Activated T-helper 1 cell treated with anti-CD3 and anti-CD28 coated beads, Interleukin-12 subunit alpha, Interleukin-12 subunit beta, Interleukin-2, Interleukin-4 antibody, amounts not matched to agents 30 ng/mL and 10 ng/mL and 1 ng/mL, durations not matched to agents 14 hours and 24 hours and 36 hours (primary cell): ENCODE results near the gene RALGPS1. TPM values are rescaled to one million over a fixed set of nuclear protein-coding genes. Genes with fewer than 3 reads are reported as not detected.

ENCODE experiments used
- DNase-seq: peaks from one replicate; pipeline ENCODE4 v3.0.0; 2021; ENCODE audit warnings: low spot score
- H3K27ac Mint-ChIP-seq: one replicate; pipeline ENCODE4 v1.8.0; 2021; ENCODE audit warnings: mild to moderate bottlenecking, mixed read lengths
- H3K27me3 Mint-ChIP-seq: one replicate; pipeline ENCODE4 v1.8.0; 2022; ENCODE audit warnings: mild to moderate bottlenecking, moderate library complexity, mixed read lengths; ENCODE audit not compliant: insufficient read depth
- H3K36me3 Mint-ChIP-seq: one replicate; pipeline ENCODE4 v1.8.0; 2021; ENCODE audit warnings: low read depth, mixed read lengths
- H3K4me1 Mint-ChIP-seq: one replicate; pipeline ENCODE4 v1.8.0; 2021; ENCODE audit warnings: low read depth, mixed read lengths
- H3K4me3 Mint-ChIP-seq: one replicate; pipeline ENCODE4 v1.8.0; 2021; ENCODE audit warnings: mild to moderate bottlenecking, moderate library complexity, mixed read lengths
- H3K9me3 Mint-ChIP-seq: one replicate; pipeline ENCODE4 v1.8.0; 2021; ENCODE audit warnings: mixed read lengths
- intact Hi-C: fragments of 100-400 bp; cut with micrococcal nuclease; formaldehyde crosslinking; loops from one replicate; pipeline ENCODE4 v1.15.1; 2024
- total RNA-seq: library from RNA; stranded (reverse); gene quantifications from 2 replicates; pipeline ENCODE4 v1.2.3, GENCODE V29; 2022

Gene RALGPS1
- total RNA-seq, 1 donor from 2014 or later: 1.4 TPM

DNA sequence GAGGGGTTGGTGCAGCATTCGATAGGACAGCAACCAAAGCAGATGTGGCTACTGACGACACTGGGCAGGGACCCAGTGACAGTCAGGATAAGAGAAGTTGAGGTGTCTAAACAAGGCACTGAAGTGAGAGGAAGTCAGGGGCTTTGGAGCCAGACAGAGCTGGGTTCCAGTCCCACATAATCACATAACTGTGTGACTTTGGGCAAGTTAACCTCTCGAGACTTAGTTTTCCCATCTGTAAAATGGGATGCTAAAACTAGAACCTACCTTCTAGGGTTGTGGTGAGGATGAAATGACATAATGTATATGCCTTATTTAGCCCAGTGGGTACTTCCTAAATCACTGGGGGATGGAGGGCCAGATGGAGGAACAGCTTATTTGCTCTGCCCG is 204.7 kb downstream of the RALGPS1 start:
- no peak overlapping the region for H3K27ac Mint-ChIP-seq
- H3K36me3 Mint-ChIP-seq: peaks cover 2% of the 10 kb centered on the region
- H3K9me3 Mint-ChIP-seq: no peaks in the 10 kb centered on the region
- peaks cover 39% of the 10 kb centered on the region for H3K27me3 Mint-ChIP-seq
- H3K4me1 Mint-ChIP-seq: peaks cover 18% of the 10 kb centered on the region
- no peak for DNase-seq
- intact Hi-C loops: no loop called here
- H3K4me3 Mint-ChIP-seq: no peak overlapping the region

DNA sequence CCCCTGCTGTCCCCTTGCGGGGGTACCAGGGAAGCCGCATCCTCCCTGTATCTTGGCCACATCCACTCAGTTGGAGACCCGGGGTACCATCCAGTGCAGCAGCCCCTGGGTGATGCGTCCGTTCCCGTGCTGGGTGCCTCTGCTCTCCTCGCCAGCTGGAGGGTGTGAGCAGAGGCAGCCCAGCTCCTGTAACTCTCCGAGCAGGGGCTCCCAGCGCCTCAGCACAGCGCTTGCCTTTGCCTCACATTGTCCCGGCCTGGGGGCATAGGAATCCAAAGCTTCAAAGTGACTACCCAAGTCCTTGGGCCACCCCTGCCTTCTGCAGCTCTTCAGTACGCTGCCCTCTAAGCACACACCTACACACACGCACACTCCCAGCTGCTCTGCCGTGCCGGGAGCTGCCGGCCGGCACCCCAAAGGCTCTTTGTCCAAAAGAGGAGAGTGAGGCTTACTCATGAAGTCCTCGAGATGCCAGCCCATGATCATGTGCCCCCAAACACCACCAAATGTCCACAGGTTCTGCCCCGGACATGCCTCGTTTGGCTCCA is 207.1 kb downstream of the RALGPS1 start:
- H3K4me1 Mint-ChIP-seq: peaks cover 7% of the 10 kb centered on the region
- no peak for DNase-seq
- H3K27ac Mint-ChIP-seq: no peak overlapping the region
- intact Hi-C loops: no loop called here
- H3K27me3 Mint-ChIP-seq: peaks cover 61% of the 10 kb centered on the region
- no peaks in the 10 kb centered on the region for H3K36me3 Mint-ChIP-seq
- no peak overlapping the region for H3K4me3 Mint-ChIP-seq
- no peaks in the 10 kb centered on the region for H3K9me3 Mint-ChIP-seq

DNA sequence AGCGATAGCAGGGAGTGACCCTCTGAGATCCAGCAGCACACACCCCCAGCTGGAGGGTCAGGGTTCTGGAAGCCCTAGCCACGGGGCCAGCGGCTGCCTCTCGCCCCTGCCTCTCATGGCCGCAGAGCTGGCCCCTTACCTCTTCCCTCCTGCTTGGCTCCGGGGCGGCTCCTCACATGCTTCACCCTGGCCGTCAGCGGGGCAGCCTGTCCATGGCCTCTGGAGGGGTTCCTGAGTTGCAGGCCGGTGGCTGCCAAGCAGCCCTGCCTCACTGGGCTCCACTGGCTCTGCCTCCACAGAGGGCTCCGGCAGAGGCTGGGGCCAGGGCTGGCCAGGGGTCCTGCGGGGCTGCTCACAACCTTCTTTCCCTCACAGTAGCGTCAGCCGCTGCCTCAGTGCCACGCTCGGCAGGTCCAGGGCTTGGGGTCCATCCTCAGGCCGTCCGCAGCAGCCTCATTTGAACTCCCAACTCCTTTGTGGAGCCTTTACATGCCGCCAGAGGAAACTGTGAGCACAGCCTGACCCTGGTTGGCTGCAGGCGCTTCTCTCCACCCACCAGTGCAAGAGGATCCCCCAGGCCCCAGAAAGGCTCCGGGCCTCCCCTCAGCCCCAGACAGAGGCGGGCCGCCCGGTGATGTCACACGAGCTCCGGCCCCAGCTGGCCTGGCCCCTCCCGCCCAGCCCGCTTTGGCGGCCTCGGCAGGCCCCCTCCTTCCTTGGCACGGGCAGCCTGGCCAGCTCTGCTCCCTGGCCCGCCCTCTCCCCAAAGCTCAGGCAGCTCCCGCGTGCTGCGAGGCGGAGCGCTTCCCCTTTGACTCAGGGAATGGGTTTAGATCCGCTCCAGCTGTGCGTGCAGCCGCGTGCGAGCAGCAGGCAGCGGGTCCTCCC is 207.8 kb downstream of the RALGPS1 start, which contains the start of gene ANGPTL2:
Gene ANGPTL2 (minus strand): TSS at position 460 of the 888 bp plus-strand sequence. CDS start 13,904 bp downstream, outside the sequence.
- no peak for DNase-seq

DNA sequence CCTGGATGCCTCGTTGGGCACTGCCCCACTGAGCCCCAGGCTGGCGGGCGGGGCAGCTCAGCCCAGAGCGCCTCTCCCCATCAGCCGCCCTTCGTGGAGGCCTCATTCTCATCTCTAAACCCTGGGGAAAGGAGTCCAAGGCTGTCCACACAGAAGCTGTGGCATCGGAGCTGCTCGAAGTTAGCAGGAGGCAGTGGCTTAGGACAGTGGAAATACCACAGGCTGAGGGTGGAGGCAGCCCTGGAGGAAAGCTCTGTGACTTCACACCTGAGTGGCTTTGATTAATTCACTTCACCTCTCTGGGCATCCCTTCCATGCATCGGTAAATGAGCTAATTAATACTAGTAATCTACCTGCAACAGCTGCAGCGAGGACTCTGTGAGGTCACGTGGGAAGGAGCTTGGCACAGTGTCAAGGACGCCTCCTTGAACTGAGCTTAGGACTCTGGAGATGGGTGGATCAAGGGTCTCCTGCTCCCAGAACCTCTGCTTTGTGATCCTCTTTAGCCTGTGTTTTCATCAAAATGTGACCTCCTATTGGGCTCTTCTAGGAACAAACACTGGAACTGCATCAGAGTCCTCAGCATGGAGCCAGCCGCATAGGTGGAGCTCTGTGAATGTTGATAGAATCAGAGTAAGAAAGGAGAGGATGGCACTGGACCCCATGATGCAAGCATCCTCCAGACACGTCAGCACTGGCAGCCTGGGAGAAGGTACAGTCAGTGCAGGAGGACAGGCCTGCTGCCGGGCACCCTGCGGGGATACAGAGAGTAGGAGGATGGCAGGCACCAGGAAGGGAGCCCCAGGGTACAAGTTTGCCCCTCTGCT is 208.7 kb downstream of the RALGPS1 start:
- H3K4me1 Mint-ChIP-seq: no peaks in the 10 kb centered on the region
- intact Hi-C loops: no loop called here
- H3K4me3 Mint-ChIP-seq: no peak overlapping the region

More for the DNA sequence above, 207.8 kb downstream of the RALGPS1 start, which contains the start of gene ANGPTL2:
- Mint-ChIP-seq H3K27me3 (peaks cover 60% of the 10 kb centered on the region), H3K36me3 (no peaks in the 10 kb centered on the region), H3K4me3 (no peak within 1 kb of the TSS), H3K9me3 (no peaks in the 10 kb centered on the region), H3K4me1 (peaks cover under 1% of the 10 kb centered on the region), H3K27ac (no peak within 1 kb of the TSS)
- intact Hi-C loops: no loop called here

DNA sequence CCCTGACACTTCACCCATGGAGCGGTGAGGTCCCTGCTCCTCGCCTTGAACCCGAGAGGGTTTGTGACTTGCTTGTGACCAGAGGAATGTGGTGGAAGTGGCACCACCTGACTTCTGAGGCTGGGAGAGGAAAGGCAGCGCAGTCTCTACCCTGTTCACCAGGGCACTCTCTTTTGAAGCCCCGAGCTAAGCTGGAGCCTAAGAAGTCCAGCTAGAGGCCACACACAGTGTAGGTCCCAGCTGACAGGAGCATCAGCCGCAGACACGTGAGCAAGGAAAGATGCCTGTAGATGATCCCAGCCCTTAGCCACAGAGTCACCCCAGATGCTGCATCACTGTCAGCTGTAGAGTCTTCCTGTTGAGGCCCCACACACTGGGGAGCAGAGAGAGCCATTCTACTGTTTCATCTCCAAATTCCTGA is 209.5 kb downstream of the RALGPS1 start:
- no peak for DNase-seq
- H3K4me1 Mint-ChIP-seq: no peaks in the 10 kb centered on the region
- H3K27me3 Mint-ChIP-seq: peaks cover 62% of the 10 kb centered on the region
- H3K27ac Mint-ChIP-seq: no peak overlapping the region
- H3K36me3 Mint-ChIP-seq: no peaks in the 10 kb centered on the region
- H3K9me3 Mint-ChIP-seq: no peaks in the 10 kb centered on the region
- no peak overlapping the region for H3K4me3 Mint-ChIP-seq
- intact Hi-C loops: no loop called here

More for the DNA sequence above, 208.7 kb downstream of the RALGPS1 start:
- Mint-ChIP-seq H3K27me3 (peaks cover 62% of the 10 kb centered on the region), H3K36me3 (no peaks in the 10 kb centered on the region), H3K9me3 (no peaks in the 10 kb centered on the region), H3K27ac (no peak overlapping the region)
- no peak for DNase-seq

DNA sequence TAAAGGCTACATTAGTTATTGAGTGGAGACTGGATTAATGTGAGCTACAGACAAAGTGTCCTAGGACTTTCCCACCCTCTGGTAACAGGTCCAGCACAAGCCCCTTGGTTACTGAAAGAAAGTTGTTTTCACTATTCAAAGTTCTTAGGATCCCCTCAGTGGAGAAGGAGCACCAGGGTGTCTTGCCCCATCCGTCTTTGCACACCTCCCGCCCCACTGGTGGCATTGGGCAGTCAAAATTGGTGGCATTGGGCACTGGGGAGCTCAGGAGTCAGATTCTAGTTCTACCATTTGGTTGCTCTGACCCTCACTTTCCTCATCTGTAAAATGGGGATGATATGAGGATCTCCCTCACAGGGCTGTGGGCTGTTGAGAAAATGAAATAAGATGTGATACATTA is 210.2 kb downstream of the RALGPS1 start:
- H3K4me1 Mint-ChIP-seq: no peaks in the 10 kb centered on the region
- intact Hi-C loops: no loop called here
- H3K36me3 Mint-ChIP-seq: no peaks in the 10 kb centered on the region
- peaks cover 59% of the 10 kb centered on the region for H3K27me3 Mint-ChIP-seq
- H3K27ac Mint-ChIP-seq: no peak overlapping the region
- H3K4me3 Mint-ChIP-seq: no peak overlapping the region
- no peak for DNase-seq
- H3K9me3 Mint-ChIP-seq: no peaks in the 10 kb centered on the region

DNA sequence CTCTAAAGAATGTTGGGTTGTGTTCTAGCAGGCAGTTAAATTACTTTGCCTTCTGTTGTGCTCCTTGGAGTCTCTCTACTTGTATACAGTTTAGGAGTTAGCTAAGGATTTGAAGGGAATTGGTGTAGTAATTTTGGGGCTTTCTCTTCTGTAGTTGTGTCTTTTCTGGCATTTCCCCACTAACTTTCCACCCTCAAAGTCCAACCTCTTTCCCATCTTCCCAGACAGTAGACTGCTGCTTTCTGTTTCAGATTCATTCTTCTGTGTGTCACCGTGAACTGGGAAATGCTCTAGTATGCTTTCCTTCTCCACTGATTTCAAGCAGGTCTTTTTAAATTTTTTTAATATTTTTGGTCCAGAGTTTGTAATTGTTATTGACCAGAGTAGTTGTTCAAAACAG is 212.4 kb downstream of the RALGPS1 start:
- Mint-ChIP-seq H3K36me3 (no peaks in the 10 kb centered on the region), H3K9me3 (no peaks in the 10 kb centered on the region), H3K27me3 (peaks cover 48% of the 10 kb centered on the region), H3K27ac (no peak overlapping the region), H3K4me1 (no peaks in the 10 kb centered on the region), H3K4me3 (no peak overlapping the region)
- no peak for DNase-seq
- intact Hi-C loops: no loop called here

DNA sequence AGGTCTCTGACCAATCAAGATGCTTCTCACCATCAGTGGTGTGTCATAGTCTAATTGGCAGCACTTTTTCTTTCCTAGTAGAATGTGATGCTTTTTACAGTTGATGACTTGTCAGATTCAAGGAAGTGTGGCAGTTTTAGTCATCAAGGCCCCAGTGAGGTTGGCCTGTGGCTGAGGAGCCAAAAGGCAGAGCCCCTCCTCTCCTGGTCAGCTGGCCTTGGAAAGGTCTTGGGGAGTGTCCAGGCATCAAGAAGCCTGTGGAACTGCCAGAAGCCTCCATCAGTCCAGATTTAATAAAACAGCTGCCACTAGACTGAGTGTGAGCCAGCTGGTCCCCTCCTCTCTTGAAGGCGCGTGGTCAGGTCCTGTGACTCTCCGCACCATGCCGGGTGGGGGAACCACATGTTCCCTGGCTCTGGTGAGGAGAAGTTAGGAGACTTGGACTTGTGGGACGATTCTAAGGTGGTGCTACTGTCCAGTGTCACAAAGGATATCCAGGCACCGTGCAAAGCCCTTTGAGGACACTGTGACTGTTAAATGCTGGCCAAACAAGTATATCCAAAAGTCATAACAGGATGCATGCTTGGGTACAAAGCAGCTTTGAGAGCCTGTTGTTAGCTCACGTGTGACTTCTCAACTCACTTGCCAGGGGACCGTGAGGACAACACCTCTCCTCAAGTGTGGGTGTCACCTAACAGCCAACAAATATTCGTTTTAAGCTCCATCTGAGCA is 213.9 kb downstream of the RALGPS1 start:
- no peak overlapping the region for H3K27ac Mint-ChIP-seq
- H3K4me3 Mint-ChIP-seq: no peak overlapping the region
- intact Hi-C loops: no loop called here
- DNase-seq: no peak
- no peaks in the 10 kb centered on the region for H3K36me3 Mint-ChIP-seq
- H3K4me1 Mint-ChIP-seq: no peaks in the 10 kb centered on the region
- peaks cover 37% of the 10 kb centered on the region for H3K27me3 Mint-ChIP-seq
- no peaks in the 10 kb centered on the region for H3K9me3 Mint-ChIP-seq

DNA sequence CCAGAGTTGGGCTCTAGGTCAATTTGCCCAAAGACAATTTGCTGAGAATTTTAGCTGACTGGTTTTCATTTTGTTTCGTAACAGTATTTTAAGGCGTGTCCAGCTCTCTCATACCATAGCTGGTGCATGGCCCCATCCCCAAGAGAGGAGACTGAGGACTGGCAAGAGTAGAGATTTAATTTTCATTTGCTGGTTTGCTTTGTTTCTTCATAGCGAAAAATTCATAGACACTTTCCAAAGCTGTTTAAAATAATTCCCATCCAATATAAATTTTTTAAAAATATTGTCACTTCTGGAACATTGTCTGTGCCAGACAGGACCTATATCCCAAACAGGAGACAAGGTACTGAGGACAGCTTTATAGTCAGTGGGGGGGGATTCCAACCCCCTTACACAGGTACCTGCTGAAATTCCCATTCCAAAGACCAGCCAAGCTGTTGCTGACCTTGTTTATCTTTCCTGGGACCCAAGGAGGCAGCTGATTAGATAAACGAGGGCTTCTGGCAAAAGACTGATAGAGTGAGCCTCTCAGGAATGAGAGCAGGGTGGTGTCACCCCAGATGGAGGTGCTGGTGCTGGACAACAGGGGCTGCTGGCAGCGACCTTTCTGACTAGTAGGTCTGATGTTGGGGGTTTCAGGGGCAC is 214.6 kb downstream of the RALGPS1 start:
- Mint-ChIP-seq H3K4me1 (no peaks in the 10 kb centered on the region), H3K9me3 (no peaks in the 10 kb centered on the region), H3K27me3 (peaks cover 33% of the 10 kb centered on the region), H3K27ac (no peak overlapping the region), H3K4me3 (no peak overlapping the region), H3K36me3 (no peaks in the 10 kb centered on the region)
- intact Hi-C loops: no loop called here
- DNase-seq: no peak

DNA sequence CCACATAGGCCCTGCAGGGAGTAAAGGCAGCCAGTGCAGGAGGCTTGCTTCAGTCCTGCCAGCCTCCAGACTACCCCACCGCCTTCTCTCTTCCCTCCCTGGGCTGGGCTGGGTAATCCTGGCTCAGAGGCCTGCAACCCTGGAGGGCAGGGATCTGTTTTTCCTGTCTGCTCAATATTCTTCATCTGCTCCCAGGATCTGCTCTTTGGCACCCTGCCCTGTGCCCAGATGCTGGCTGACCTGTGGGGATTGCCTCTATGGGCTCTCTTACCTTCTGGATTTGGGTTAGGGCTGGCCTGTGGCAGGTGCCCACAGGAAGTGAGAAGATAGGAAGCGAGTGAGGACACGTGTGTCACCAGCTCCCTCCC is 215.1 kb downstream of the RALGPS1 start:
- Mint-ChIP-seq H3K9me3 (no peaks in the 10 kb centered on the region), H3K27ac (no peak overlapping the region), H3K36me3 (no peaks in the 10 kb centered on the region), H3K4me1 (no peaks in the 10 kb centered on the region), H3K4me3 (no peak overlapping the region), H3K27me3 (peaks cover 28% of the 10 kb centered on the region)
- intact Hi-C loops: no loop called here
- no peak for DNase-seq

DNA sequence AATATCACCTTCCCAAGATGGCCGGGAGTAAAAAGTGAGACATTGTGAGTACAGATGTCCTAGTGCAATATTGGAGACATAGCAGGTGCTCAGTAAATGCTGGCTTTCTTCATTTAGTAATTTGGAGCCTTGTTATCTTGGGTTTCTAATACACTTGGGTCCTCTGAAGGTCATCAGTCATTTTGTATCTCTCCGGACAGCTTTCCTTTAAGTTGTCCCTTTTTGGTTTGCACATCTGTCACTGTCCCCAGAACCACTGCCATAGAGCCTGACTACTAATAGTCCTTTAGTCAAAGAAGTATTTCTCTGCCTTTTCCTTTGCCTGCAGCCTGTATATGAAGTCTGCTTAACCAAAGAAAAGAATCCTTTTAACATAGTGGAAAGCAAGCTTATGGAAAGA is 215.7 kb downstream of the RALGPS1 start:
- no peak overlapping the region for H3K4me3 Mint-ChIP-seq
- H3K27me3 Mint-ChIP-seq: peaks cover 23% of the 10 kb centered on the region
- no peak for DNase-seq

More for the DNA sequence above, 215.7 kb downstream of the RALGPS1 start:
- Mint-ChIP-seq H3K36me3 (no peaks in the 10 kb centered on the region), H3K4me1 (no peaks in the 10 kb centered on the region), H3K27ac (no peak overlapping the region), H3K9me3 (no peaks in the 10 kb centered on the region)
- intact Hi-C loops: no loop called here
